G401 (cell line): ENCODE results near the gene MRPL57. TPM values are rescaled to one million over a fixed set of nuclear protein-coding genes. Genes with fewer than 3 reads are reported as not detected.
"Not testable (repeated sequence)": the region's sequence is repeated elsewhere in the genome, so short reads cannot be mapped to it uniquely, and the experiment has no call there.

Experiments
- DNase-seq: peaks from one replicate; pipeline ENCODE4 v3.0.0-alpha.2; 2015; ENCODE audit warnings: low spot score
- in situ Hi-C: cut with HindIII; loops from 2 replicates; pipeline ENCODE4 v1.10.0; 2016; ENCODE audit warnings: low sequenced_read_pairs, mixed read lengths
- total RNA-seq: library from RNA; depleted of rRNA; stranded (reverse); fragments of >200 nt; shearing (Covaris generic); gene quantifications from 2 replicates; pipeline ENCODE4 v1.2.3, GENCODE V29; 2014

Gene MRPL57
- total RNA-seq, 1 experiment from 2014 or later: 36.4 TPM

GRCh38 chr13:21181671-21182070, 5.2 kb downstream of the MRPL57 start:
- in situ Hi-C loops: no loop called here
- DNase-seq: no peak

DNA sequence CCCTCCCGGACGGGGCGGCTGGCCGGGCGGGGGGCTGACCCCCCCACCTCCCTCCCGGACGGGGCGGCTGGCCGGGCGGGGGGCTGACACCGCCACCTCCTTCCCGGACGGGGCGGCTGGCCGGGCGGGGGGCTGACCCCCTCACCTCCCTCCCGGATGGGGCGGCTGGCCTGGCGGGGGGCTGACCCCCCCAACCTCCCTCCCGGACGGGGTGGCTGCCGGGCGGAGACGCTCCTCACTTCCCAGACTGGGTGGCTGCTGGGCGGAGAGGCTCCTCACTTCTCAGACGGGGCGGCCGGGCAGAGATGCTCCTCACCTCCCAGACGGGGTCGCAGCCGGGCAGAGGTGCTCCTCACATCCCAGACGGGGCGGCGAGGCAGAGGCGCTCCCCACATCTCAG, 10.0 kb downstream of the MRPL57 start:
- DNase-seq, in situ Hi-C loops: not testable (repeated sequence)

DNA sequence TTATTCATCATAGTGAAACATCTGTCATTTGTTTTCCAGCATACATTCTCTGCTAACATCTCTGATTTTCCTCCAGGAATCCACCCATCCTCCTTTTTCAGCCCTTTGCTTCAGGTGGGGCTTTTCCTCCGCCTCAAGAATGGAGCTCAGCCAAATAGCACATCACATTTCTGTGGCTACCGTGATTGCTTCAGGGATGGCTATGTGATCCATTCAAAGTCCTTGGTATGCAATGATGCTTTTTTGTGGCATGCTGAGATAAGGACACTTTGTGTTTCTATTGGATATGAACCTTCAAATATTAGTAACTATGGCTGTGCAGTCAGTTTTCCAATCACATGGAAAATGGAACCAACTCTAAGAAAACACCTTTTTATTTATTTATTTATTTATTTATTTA, 18.3 kb downstream of the MRPL57 start:
- DNase-seq, in situ Hi-C loops: not testable (repeated sequence)

GRCh38 chr13:21197606-21198225, 21.3 kb downstream of the MRPL57 start:
- in situ Hi-C loops: not testable (repeated sequence)

GRCh38 chr13:21198391-21198790, 21.9 kb downstream of the MRPL57 start:
- DNase-seq: peak; percentile 61
- in situ Hi-C loops: not testable (repeated sequence)

More at GRCh38 chr13:21197606-21198225, 21.3 kb downstream of the MRPL57 start:
- not testable (repeated sequence) for DNase-seq

GRCh38 chr13:21201456-21202190, 25.2 kb downstream of the MRPL57 start:
- DNase-seq, in situ Hi-C loops: not testable (repeated sequence)

- in situ Hi-C loops: no loop called here
- DNase-seq: no peak
These were observed 26.5 kb downstream of the MRPL57 start for GRCh38 chr13:21202767-21203531.

GRCh38 chr13:21208652-21209154, 32.2 kb downstream of the MRPL57 start:
- in situ Hi-C loops: no loop called here
- no peak for DNase-seq

DNA sequence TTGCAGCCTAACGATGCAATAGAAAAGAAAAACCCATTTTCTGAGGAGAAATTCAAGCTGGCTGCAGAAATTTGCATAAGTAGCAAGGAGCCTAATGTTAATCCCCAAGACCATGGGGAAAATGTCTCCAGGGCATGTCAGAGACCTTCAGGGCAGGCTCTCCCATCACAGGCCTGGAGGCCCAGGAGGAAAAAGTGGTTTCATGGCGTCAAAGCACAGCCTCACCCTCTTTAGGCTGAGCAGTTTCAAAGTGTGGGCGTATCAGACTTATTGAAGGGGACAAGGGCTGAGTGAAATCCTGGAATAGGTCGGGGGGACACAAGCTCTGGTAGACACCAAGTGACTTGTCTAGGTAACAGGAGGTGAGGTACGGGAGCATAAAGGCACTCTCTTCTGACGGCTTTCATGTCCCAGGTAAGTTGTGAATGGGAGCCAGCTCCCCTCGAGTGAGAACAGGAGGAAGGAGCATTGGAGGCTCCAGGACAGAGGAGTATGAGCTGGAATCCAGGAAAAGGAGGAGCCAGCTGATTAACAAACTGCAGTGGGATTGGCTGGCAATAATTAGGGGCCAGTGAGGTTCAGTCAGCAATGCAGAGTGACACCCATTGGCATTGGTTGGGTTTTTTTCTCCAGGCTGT, 35.8 kb downstream of the MRPL57 start:
- no peak for DNase-seq
- in situ Hi-C loops: no loop called here

DNA sequence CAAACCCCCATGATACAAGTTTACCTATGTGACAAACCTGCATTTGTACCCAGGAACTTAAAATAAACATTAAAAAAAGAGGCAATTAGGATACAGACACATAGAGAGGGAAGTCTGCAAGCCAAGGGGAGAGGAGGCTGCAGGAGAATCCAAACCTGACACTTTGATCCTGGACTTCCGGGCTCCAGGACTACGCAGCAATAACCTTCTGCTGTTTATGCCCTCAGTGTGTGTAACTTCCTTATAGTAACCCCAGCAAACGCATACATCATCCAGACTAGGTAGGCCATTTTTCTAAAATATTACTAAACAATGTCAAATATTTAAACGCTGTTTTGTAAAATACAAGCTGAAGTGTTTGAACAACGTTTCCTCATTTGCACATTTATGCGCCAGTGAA, 39.0 kb downstream of the MRPL57 start:
- DNase-seq, in situ Hi-C loops: not testable (repeated sequence)

GRCh38 chr13:21216332-21216731, 39.9 kb downstream of the MRPL57 start:
- in situ Hi-C loops: no loop called here
- DNase-seq: no peak

GRCh38 chr13:21218351-21219035, 42.0 kb downstream of the MRPL57 start:
- in situ Hi-C loops: no loop called here
- DNase-seq: no peak

DNA sequence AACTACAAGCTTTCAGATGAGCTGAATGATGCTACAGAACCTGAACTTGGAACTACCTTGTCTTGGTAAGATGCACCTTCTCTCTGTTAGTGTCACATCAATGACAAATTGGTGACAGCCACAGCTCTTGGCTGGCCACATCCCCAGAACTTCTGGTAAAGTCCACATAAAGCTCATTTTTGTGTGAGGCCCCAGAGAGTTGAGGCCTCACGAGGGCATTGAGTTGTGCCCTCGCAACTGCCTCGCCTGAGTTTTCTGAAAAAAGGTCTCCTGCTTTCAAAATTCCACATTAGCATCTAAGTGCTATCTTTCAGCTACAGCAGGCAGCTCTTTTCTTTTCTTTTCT, 42.6 kb downstream of the MRPL57 start:
- in situ Hi-C loops: no loop called here
- no peak for DNase-seq

- DNase-seq, in situ Hi-C loops: not testable (repeated sequence)
These were observed 43.3 kb downstream of the MRPL57 start for GRCh38 chr13:21219716-21220115.

DNA sequence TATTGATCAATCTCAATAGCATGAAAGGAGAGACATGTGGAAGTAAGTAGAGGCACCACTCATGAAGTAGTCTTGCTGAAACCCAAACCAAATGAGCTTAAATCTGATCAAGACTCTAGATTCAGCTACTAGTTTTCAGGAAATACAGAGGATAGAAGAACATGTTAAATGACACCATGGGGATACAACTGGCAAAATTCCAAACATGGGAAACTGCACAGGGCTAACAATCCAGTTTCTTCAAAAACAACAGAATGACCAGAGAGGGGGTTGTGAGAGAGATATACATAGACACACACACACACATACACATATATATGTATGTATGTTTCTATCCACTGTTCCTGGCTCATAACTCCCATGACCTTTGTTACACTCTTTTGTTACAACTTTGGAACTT, 44.8 kb downstream of the MRPL57 start:
- DNase-seq: no peak
- in situ Hi-C loops: no loop called here

- DNase-seq: no peak
- in situ Hi-C loops: no loop called here
These were observed 48.6 kb downstream of the MRPL57 start for GRCh38 chr13:21225082-21225481.

GRCh38 chr13:21225841-21226581, 49.6 kb downstream of the MRPL57 start:
- DNase-seq: no peak
- in situ Hi-C loops: no loop called here

DNA sequence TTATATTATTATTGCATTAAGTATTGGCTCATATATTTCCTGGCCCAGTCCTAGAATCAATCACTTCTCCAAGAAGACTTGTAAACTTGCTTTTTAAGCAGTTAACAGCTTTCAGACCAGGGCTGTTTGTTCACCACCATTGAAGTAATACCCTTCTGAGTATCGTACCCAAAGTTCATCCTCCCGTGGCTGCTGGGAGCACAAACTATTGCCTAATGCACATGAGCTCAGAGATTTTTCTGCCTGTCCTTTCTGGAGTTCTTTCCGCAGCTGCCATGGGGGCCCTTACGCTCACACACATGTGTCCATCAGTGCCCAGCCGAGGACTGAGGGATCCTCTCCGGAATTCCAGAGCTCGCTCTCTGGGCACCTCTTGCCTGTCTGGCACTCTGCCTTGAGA, 51.5 kb downstream of the MRPL57 start:
- DNase-seq: no peak
- in situ Hi-C loops: no loop called here
